MCF 10A (cell line): Measurements from ENCODE around the gene DNAJB14. TPM values are rescaled to one million over a fixed set of nuclear protein-coding genes. Genes with fewer than 3 reads are reported as not detected.

Experiments
- BruUV-seq: library from RNA; stranded (reverse); fragments of 400-500 nt; replicated peaks from 2 replicates; lab custom pipeline; 2021; lab: Mats Ljungman, UMichigan
- CTCF ChIA-PET: fragments of 300-600 bp; sonication (Branson Sonifier 250); formaldehyde crosslinking; extraction: SDS; loops from one replicate; lab custom pipeline; 2021; ENCODE audit warnings: antibody characterized with exemption, inconsistent platforms; lab: Yijun Ruan, JAX
- POLR2A ChIA-PET: fragments of 300-600, 350-650 bp; sonication (Branson Sonifier 250); formaldehyde crosslinking; extraction: SDS; loops from one replicate; lab custom pipeline; 2020; ENCODE audit warnings: antibody characterized with exemption, inconsistent platforms; lab: Yijun Ruan, JAX
- DNase-seq: peaks from one replicate; pipeline ENCODE4 v3.0.0-alpha.2; 2018; ENCODE audit not compliant: unreplicated experiment
- H3K27ac Mint-ChIP-seq: one replicate; pipeline ENCODE4 v1.8.0; 2022; ENCODE audit warnings: mild to moderate bottlenecking, low read depth, mixed read lengths; ENCODE audit not compliant: unreplicated experiment
- H3K27me3 Mint-ChIP-seq: one replicate; pipeline ENCODE4 v1.8.0; 2022; ENCODE audit warnings: mixed read lengths; ENCODE audit not compliant: insufficient read depth, unreplicated experiment
- H3K36me3 Mint-ChIP-seq: one replicate; pipeline ENCODE4 v1.8.0; 2022; ENCODE audit warnings: mild to moderate bottlenecking, moderate library complexity, mixed read lengths; ENCODE audit not compliant: insufficient read depth, unreplicated experiment
- H3K4me1 Mint-ChIP-seq: one replicate; pipeline ENCODE4 v1.8.0; 2022; ENCODE audit warnings: mixed read lengths; ENCODE audit not compliant: insufficient read depth, unreplicated experiment
- H3K4me3 Mint-ChIP-seq: one replicate; pipeline ENCODE4 v1.8.0; 2022; ENCODE audit warnings: mild to moderate bottlenecking, moderate library complexity, mixed read lengths; ENCODE audit not compliant: unreplicated experiment
- H3K9me3 Mint-ChIP-seq: one replicate; pipeline ENCODE4 v1.8.0; 2022; ENCODE audit warnings: mixed read lengths; ENCODE audit not compliant: unreplicated experiment
- CTCF ChIP-seq: fragments of 200-600 bp; IDR thresholded peaks from one replicate; pipeline ENCODE4 v1.8.0; 2022; ENCODE audit warnings: antibody characterized with exemption, mild to moderate bottlenecking; ENCODE audit not compliant: unreplicated experiment
- intact Hi-C: fragments of 100-400 bp; cut with micrococcal nuclease; formaldehyde crosslinking; loops from 2 replicates; pipeline ENCODE4 v1.14.1; 2022
- total RNA-seq: library from RNA; stranded (reverse); gene quantifications from 2 replicates; pipeline ENCODE4 v1.2.3, GENCODE V29; 2022

DNAJB14 gene
- total RNA-seq, 1 experiment from 2014 or later, result 54.5 TPM

- intact Hi-C loops, result no loop called here
- BruUV-seq, result no TSS peak
- no peak for TF ChIP-seq CTCF
Measured at GRCh38 chr4:99927566-99927965, 18.9 kb downstream of the DNAJB14 start.

GRCh38 chr4:99921174-99921573 is 25.2 kb downstream of the DNAJB14 start:
- ChIA-PET CTCF (interaction anchor here (1.7 kb wide), 1 partner anchor 27 kb away, joined by 5 read pairs; no protein-coding TSS in a partner anchor), POLR2A (interaction anchor here (1.5 kb wide), 1 partner anchor 19 kb away, joined by 4 read pairs; no protein-coding TSS in a partner anchor)
- no peak for DNase-seq
- intact Hi-C loops, result no loop called here
- Mint-ChIP-seq H3K27me3 (no peaks in the 10 kb centered on the region), H3K36me3 (peaks cover 46% of the 10 kb centered on the region), H3K9me3 (no peaks in the 10 kb centered on the region), H3K4me1 (no peaks in the 10 kb centered on the region), H3K4me3 (no peak overlapping the region), H3K27ac (no peak overlapping the region)
- no peak for TF ChIP-seq CTCF
- no TSS peak for BruUV-seq

More at GRCh38 chr4:99927566-99927965, 18.9 kb downstream of the DNAJB14 start:
- ChIA-PET CTCF (interaction anchor here (0.7 to 1.3 kb wide), 3 partner anchors 8 to 20 kb away, joined by 3 to 5 read pairs (median 3); partner anchors contain the start of gene DNAJB14), POLR2A (interaction anchor here (0.8 to 1.3 kb wide), 3 partner anchors 8 to 20 kb away, joined by 3 to 4 read pairs (median 3); no protein-coding TSS in a partner anchor)
- DNase-seq, result no peak
- Mint-ChIP-seq H3K27me3 (no peaks in the 10 kb centered on the region), H3K36me3 (peaks cover 28% of the 10 kb centered on the region), H3K27ac (no peak overlapping the region), H3K4me3 (no peak overlapping the region), H3K4me1 (no peaks in the 10 kb centered on the region), H3K9me3 (no peaks in the 10 kb centered on the region)

GRCh38 chr4:99918656-99919055 is 27.8 kb downstream of the DNAJB14 start:
- no peak overlapping the region for H3K27ac Mint-ChIP-seq
- POLR2A ChIA-PET, result no interaction called here
- no peaks in the 10 kb centered on the region for H3K27me3 Mint-ChIP-seq
- BruUV-seq, result no TSS peak
- no peak for DNase-seq
- H3K4me1 Mint-ChIP-seq, result no peaks in the 10 kb centered on the region
- H3K9me3 Mint-ChIP-seq, result no peaks in the 10 kb centered on the region
- CTCF ChIA-PET, result interaction anchor here (0.6 kb wide), 2 partner anchors 49 to 110 kb away, joined by 3 read pairs; no protein-coding TSS in a partner anchor
- intact Hi-C loops, result no loop called here
- TF ChIP-seq CTCF, result no peak
- H3K4me3 Mint-ChIP-seq, result no peak overlapping the region
- H3K36me3 Mint-ChIP-seq, result peaks cover 63% of the 10 kb centered on the region

GRCh38 chr4:99917575-99917974 is 28.8 kb downstream of the DNAJB14 start:
- intact Hi-C loops, result no loop called here
- POLR2A ChIA-PET, result interaction anchor here (1.2 kb wide), 1 partner anchor 24 kb away, joined by 3 read pairs; no protein-coding TSS in a partner anchor
- Mint-ChIP-seq H3K4me3 (no peak overlapping the region), H3K36me3 (peaks cover 58% of the 10 kb centered on the region), H3K9me3 (no peaks in the 10 kb centered on the region), H3K27me3 (no peaks in the 10 kb centered on the region), H3K27ac (no peak overlapping the region), H3K4me1 (no peaks in the 10 kb centered on the region)
- CTCF ChIA-PET, result no interaction called here
- no TSS peak for BruUV-seq
- TF ChIP-seq CTCF, result no peak
- DNase-seq, result no peak
